ENCODE measurements around the gene KCNN1. TPM values are rescaled to one million over a fixed set of nuclear protein-coding genes. Genes with fewer than 3 reads are reported as not detected.

KCNN1 gene
- polyA plus RNA-seq, 3 donors, result 4.8 to 8.4 (median 5.7) TPM

DNA sequence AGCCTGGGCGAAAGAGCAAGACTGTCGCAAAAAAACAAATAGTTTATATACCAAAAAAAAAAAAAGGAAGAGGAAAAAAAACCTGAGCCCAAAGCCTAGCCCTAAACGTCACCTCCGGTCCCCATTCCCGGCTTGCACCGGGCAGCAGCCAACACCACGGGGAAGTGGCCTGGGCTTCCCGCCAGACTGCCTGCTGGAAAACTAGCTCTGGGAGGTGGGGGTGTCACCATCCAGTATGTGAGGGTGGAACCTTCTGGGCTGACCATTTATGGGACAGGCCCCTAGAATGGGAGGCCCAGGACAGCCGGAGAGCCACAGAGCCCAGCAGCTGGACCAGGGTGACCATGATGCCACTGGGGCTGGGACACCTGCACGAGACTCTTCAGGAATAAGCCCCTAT, 82.5 kb downstream of the KCNN1 start:
- peak in 5 of 11 donors; percentile 15 to 53 (median 39) for DNase-seq (ENCODE audit: extremely low read depth in 1 of 11, low read depth in 9 of 11, low spot score in 4 of 11)

Other genes starting within 250 kb of the KCNN1 start
- 10 to 100 TPM; 33.9 to 40.7 (median 39.4) TPM for gene MAP1S, start 247.6 kb upstream of the KCNN1 start, polyA plus RNA-seq (ENCODE audit: insufficient read length in 3 of 3)
- 1 to 10 TPM; 2.2 to 3.1 (median 2.4) TPM for gene FCHO1, start 215.6 kb upstream of the KCNN1 start, polyA plus RNA-seq (ENCODE audit: insufficient read length in 3 of 3)
- gene B3GNT3, start 172.0 kb upstream of the KCNN1 start, polyA plus RNA-seq (ENCODE audit: insufficient read length in 3 of 3), result 1 to 10 TPM; 7.3 to 8.8 (median 7.4) TPM
- gene INSL3, start 145.6 kb upstream of the KCNN1 start, polyA plus RNA-seq (ENCODE audit: insufficient read length in 3 of 3), result under 1 TPM; 0.25 to 0.75 (median 0.61) TPM
- gene JAK3, start 119.1 kb upstream of the KCNN1 start, polyA plus RNA-seq (ENCODE audit: insufficient read length in 3 of 3), result 1 to 10 TPM; 3.2 to 4.5 (median 3.3) TPM
- gene RPL18A, start 107.2 kb upstream of the KCNN1 start, polyA plus RNA-seq (ENCODE audit: insufficient read length in 3 of 3), result 1,000 to 10,000 TPM in 2 of 3 donors, 100 to 1,000 TPM in 1; 861 to 1,272 (median 1,083) TPM
- under 1 TPM; 0.05 to 0.07 (median 0.06) TPM for gene SLC5A5, start 95.2 kb upstream of the KCNN1 start, polyA plus RNA-seq (ENCODE audit: insufficient read length in 3 of 3)
- gene CCDC124, start 34.1 kb upstream of the KCNN1 start, polyA plus RNA-seq (ENCODE audit: insufficient read length in 3 of 3), result 10 to 100 TPM; 46.5 to 87.2 (median 70.7) TPM
- 1 to 10 TPM; 3.4 to 7.5 (median 3.8) TPM for gene ARRDC2, start 41.1 kb downstream of the KCNN1 start, polyA plus RNA-seq (ENCODE audit: insufficient read length in 3 of 3)
- gene IL12RB1, start 119.8 kb downstream of the KCNN1 start, polyA plus RNA-seq (ENCODE audit: insufficient read length in 3 of 3), result under 1 TPM; 0.16 to 0.44 (median 0.23) TPM
- 1 to 10 TPM; 4.6 to 9.2 (median 5.5) TPM for gene MAST3, start 130.7 kb downstream of the KCNN1 start, polyA plus RNA-seq (ENCODE audit: insufficient read length in 3 of 3)
- 10 to 100 TPM; 20.1 to 38.9 (median 30.4) TPM for gene PIK3R2, start 186.1 kb downstream of the KCNN1 start, polyA plus RNA-seq (ENCODE audit: insufficient read length in 3 of 3)
- 10 to 100 TPM; 11.4 to 20.4 (median 11.7) TPM for gene IFI30, start 206.7 kb downstream of the KCNN1 start, polyA plus RNA-seq (ENCODE audit: insufficient read length in 3 of 3)
- gene MPV17L2, start 226.1 kb downstream of the KCNN1 start, polyA plus RNA-seq (ENCODE audit: insufficient read length in 3 of 3), result 10 to 100 TPM in 1 of 3 donors, 1 to 10 TPM in 2; 7.9 to 10.3 (median 8.2) TPM
- 1 to 10 TPM; 4.9 to 6.5 (median 5.4) TPM for gene RAB3A, start 236.9 kb downstream of the KCNN1 start, polyA plus RNA-seq (ENCODE audit: insufficient read length in 3 of 3)